Measurements from ENCODE around the gene EPHA2. TPM values are rescaled to one million over a fixed set of nuclear protein-coding genes. Genes with fewer than 3 reads are reported as not detected.
A peak's percentile ranks its signal among the peaks of the same experiment; 100 is the strongest.

The EPHA2 gene
- total RNA-seq, 1 donor, result 21.0 TPM

DNA sequence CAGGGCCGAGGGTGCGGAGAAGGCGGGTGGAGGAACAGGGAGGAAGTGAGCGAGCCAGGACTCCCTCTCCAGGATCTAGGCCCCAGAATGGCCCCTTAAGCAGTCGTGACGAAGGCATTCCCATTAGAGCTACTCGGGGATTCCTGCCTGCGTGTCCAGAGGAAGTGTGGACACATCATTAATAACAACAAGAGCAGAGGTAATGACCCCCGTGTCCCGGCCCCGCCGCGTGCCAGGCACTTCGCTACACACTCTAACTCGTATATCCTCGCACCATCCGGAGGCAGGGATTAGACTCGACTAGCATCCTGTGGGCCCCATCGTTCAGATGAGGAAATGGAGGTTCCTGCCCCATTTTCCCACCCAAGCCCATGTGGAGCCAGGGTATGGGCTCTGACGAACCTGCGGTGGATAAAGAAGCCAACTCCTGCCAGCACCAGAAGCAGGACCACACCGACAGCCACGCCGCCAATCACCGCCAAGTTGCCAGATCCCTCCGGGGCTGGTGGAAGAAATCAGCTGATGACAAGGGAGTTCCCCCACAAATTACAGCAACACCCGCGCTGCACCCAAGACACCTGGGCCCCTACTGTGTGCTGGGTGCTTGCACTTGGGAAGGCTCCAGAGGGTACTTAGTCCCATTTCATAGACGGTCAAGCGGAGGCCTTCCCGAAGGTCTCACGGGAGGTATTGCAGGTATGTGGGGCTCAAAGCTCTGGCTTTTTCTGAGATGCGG is 21.6 kb downstream of the EPHA2 start:
- peaks cover 8% of the 10 kb centered on the region for H3K4me1 ChIP-seq (ENCODE audit: insufficient read depth, low read length)
- H3K36me3 ChIP-seq (ENCODE audit: insufficient read depth, low read length), result peaks cover 87% of the 10 kb centered on the region
- no peak for DNase-seq (ENCODE audit: insufficient read length, low spot score, missing footprints)
- H3K27me3 ChIP-seq (ENCODE audit: insufficient read depth, low read length), result no peaks in the 10 kb centered on the region
- no peak overlapping the region for H3K4me3 ChIP-seq (ENCODE audit: insufficient read depth, low read length)
- H3K9me3 ChIP-seq (ENCODE audit: low read depth, low read length), result no peaks in the 10 kb centered on the region
- no peak overlapping the region for H2AFZ ChIP-seq (ENCODE audit: low read length)
- H3K27ac ChIP-seq (ENCODE audit: low read depth, low read length), result no peak overlapping the region
- H3K79me2 ChIP-seq (ENCODE audit: insufficient read depth, low read length), result peaks cover 25% of the 10 kb centered on the region
- H4K20me1 ChIP-seq (ENCODE audit: insufficient read depth, low read length), result peaks cover 42% of the 10 kb centered on the region
- no peak overlapping the region for H3K4me2 ChIP-seq (ENCODE audit: insufficient read depth, low read length)
- no peak for TF ChIP-seq CTCF (IDR thresholded peaks at IDR 0.05; ENCODE audit: extremely low read depth, low read depth, low read length)

- peaks cover 89% of the 10 kb centered on the region for H3K36me3 ChIP-seq (ENCODE audit: insufficient read depth, low read length)
- no peak overlapping the region for H3K27ac ChIP-seq (ENCODE audit: low read depth, low read length)
- H3K9me3 ChIP-seq (ENCODE audit: low read depth, low read length), result no peaks in the 10 kb centered on the region
- no peaks in the 10 kb centered on the region for H3K27me3 ChIP-seq (ENCODE audit: insufficient read depth, low read length)
- H3K4me2 ChIP-seq (ENCODE audit: insufficient read depth, low read length), result no peak overlapping the region
- H3K4me3 ChIP-seq (ENCODE audit: insufficient read depth, low read length), result no peak overlapping the region
- H3K4me1 ChIP-seq (ENCODE audit: insufficient read depth, low read length), result no peaks in the 10 kb centered on the region
- H2AFZ ChIP-seq (ENCODE audit: low read length), result no peak overlapping the region
- TF ChIP-seq CTCF (IDR thresholded peaks at IDR 0.05; ENCODE audit: extremely low read depth, low read depth, low read length), result no peak
- peak; percentile 86 for DNase-seq (ENCODE audit: insufficient read length, low spot score, missing footprints)
- peaks cover 37% of the 10 kb centered on the region for H4K20me1 ChIP-seq (ENCODE audit: insufficient read depth, low read length)
- peaks cover 15% of the 10 kb centered on the region for H3K79me2 ChIP-seq (ENCODE audit: insufficient read depth, low read length)
Measured at GRCh38 chr1:16133007-16133961, 22.6 kb downstream of the EPHA2 start.

- H3K4me3 ChIP-seq (ENCODE audit: insufficient read depth, low read length), result no peak overlapping the region
- H3K4me1 ChIP-seq (ENCODE audit: insufficient read depth, low read length), result no peaks in the 10 kb centered on the region
- H4K20me1 ChIP-seq (ENCODE audit: insufficient read depth, low read length), result peaks cover 41% of the 10 kb centered on the region
- H3K79me2 ChIP-seq (ENCODE audit: insufficient read depth, low read length), result peaks cover 8% of the 10 kb centered on the region
- no peak overlapping the region for H3K27ac ChIP-seq (ENCODE audit: low read depth, low read length)
- no peak overlapping the region for H2AFZ ChIP-seq (ENCODE audit: low read length)
- no peak for TF ChIP-seq CTCF (IDR thresholded peaks at IDR 0.05; ENCODE audit: extremely low read depth, low read depth, low read length)
- H3K9me3 ChIP-seq (ENCODE audit: low read depth, low read length), result no peaks in the 10 kb centered on the region
- no peaks in the 10 kb centered on the region for H3K27me3 ChIP-seq (ENCODE audit: insufficient read depth, low read length)
- H3K36me3 ChIP-seq (ENCODE audit: insufficient read depth, low read length), result peaks cover 88% of the 10 kb centered on the region
- DNase-seq (ENCODE audit: insufficient read length, low spot score, missing footprints), result peak; percentile 53
- no peak overlapping the region for H3K4me2 ChIP-seq (ENCODE audit: insufficient read depth, low read length)
Measured at GRCh38 chr1:16132325-16132785, 23.5 kb downstream of the EPHA2 start.

Data from osteoblast (primary cell).